Sciatic nerve (tissue), 2 donors: Measurements from ENCODE around the gene AACS. TPM values are rescaled to one million over a fixed set of nuclear protein-coding genes. Genes with fewer than 3 reads are reported as not detected.
"Not testable (repeated sequence)": the region's sequence is repeated elsewhere in the genome, so short reads cannot be mapped to it uniquely, and the experiment has no call there.

Source experiments
- ATAC-seq: fragments of 200-7000 bp; cut with Tn5 transposase; one replicate; pipeline ENCODE4 v1.9.1; 2020; ENCODE audit warnings: mild to moderate bottlenecking, moderate library complexity
- DNase-seq: peaks from one replicate; pipeline ENCODE4 v3.0.0-alpha.2; 2020; ENCODE audit warnings: low spot score
- intact Hi-C: fragments of 100-400 bp; cut with DNase I; formaldehyde crosslinking; loops from one replicate; pipeline ENCODE4 v1.14.2; 2022
- total RNA-seq: library from RNA; stranded (reverse); fragmentation: NEBNext Ultra II Directional; extraction: Animal tissue kit (Norgen Biotek cat#: 25700); gene quantifications from one replicate; pipeline ENCODE4 v1.2.1, GENCODE V29; 2021
- donor health status: DM: no; HTN: no; CAD: no.
- donor health status: DM: no; HTN: no; CAD: no.

The AACS gene
- total RNA-seq, 1 donor from 2014 or later: 19.6 TPM

DNA sequence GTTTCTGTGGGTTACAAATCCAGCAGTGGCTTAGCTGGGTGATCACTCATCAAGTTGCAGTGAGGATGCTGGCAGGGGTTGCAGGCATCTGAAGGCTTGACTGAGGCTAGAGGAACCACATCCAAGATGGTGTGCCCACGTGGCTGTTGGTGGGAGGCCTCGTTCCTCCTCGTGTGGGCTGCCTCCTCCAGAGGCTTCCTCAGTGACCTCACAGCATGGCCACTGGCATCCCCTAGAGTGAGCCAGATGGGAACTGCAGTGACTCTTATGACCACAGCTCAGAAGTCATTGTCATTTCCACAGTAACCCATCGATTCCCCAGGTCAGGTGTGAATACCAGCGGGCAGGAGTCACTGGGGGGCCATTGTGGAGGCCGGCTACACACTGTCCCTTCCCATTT is 17.8 kb downstream of the AACS start:
- intact Hi-C loops: no loop called here
- ATAC-seq: no peak

DNA sequence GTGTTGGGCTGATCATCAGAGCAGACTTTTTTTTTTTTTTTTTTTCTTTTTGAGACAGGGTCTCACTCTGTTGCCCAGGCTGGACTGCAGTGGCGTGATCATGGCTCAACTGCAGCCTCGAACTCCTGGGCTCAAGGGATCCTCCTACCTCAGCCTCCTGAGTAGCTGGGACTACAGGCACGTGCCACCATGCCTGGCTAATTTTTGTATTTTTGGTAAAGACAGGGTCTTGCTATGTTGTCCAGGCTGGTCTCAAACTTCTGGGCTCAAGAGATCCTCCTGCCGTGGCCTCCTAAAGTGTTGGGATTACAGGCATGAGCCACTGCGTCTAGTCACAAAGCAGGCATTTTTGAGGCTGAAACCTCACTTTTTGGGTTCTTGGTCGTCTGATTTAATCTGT is 23.0 kb downstream of the AACS start:
- intact Hi-C loops, DNase-seq, ATAC-seq: not testable (repeated sequence)

More for the DNA sequence above, 17.8 kb downstream of the AACS start:
- no peak for DNase-seq

DNA sequence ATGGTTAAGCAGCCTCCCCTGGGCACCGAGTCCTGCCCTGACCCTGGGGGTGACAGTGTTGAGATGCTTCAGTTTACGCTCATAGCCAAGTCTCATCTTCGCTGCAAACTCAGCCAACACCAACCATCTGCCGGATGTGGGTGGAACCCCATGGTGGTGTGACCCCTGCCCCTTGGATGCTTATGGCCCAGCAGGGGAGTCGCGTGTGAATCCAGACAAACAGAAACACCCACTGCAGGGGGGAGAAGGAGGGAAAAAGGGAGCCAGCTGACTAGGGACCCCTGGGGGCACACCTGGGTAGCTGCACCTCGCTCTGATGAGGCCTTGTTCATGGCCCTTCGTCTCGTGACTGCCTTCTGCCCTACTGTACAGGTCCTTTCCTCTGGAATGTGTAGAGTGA is 23.8 kb downstream of the AACS start:
- ATAC-seq: no peak
- intact Hi-C loops: no loop called here

DNA sequence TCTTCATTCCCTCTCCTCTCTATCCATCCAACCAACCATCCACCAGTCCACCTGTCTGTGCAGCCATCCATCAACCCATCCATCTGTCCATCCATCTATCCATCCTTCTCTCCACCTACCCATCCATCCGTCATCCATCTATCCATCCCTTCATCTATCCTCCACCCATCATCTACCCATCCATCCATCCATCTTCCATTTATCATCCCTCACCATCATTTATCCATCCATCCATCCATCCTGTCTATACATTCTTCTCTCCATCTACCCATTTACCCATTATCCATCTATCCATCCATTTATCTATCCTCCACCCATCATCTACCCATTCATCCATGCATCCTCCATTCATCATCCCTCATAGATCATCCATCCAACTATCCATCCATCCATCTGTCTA is 24.4 kb downstream of the AACS start:
- DNase-seq (no peak), ATAC-seq (no peak)
- intact Hi-C loops: no loop called here

More for the DNA sequence above, 23.8 kb downstream of the AACS start:
- DNase-seq: no peak

DNA sequence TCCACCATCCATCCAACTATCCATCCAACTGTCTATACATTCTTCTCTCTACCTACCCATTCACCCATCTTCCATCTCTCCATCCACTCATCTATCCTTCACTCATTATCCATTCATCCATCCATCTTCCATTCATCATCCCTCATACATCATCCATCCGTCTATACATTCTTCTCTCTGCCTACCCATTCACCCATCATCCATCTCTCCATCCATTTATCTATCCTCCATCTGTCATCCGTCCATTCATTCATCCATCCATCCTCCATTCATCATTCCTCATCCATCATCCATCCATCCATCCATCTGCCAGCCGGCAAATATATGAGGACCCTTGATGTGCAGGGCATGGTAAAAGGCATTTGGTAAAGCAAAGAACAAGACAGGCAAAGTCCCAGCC is 25.2 kb downstream of the AACS start:
- intact Hi-C loops: no loop called here
- DNase-seq: no peak
- ATAC-seq: no peak

DNA sequence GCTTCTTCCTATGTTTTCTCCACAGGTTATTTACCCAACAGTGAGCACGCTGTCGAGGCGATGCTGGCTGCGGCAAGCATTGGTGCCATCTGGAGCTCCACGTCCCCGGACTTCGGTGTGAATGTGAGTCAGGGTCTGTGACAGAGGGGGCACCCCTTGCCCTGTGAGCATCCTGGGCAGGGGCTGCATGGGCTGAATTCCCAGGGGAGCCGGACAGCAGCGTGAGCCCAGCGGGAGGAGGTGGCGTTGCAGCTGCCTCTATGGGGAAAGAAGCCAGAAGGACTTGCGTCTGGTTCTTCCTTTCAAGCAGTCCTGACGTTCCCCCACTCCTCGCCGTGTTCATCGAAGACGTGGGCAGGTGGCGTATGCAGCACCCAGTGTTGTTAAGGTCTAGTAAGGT is 26.2 kb downstream of the AACS start:
- intact Hi-C loops: no loop called here
- ATAC-seq: no peak

DNA sequence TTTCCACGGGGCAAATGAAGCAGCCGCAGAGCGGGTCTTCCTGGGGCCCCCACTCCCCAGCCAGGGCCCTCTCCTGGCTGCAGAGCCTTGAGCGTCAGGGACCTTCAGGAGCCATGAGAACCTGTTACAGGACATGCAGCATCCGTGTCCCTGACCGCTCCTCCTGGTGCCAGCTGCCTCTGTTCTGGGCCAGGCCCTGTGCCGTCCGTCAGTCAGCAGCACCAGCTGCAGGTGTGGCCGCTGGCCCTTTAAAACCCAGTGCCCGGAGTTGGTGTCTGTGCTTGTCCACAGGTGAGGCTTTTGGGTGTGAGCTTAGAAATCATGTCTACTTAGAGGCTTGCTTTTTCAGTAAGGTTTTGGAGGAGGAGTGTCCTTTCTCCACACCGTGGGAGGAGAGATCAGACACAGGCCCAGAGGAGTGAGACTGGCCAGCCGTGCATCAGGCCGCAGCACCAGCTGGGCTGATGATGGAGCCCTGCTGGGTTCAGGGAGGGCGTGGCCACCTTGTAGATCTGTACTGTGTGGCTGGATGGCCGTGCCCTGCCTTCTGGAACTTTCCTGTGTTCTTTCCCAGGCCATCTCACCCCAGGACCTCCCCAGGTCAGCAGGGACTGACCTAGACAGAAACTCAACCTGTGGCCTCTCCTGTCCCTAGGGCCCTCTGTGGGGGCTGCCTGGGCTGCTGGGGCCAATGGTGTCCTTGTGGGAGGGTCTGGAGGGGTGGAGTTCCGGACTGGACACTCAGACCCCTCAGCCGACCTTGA is 27.1 kb downstream of the AACS start:
- ATAC-seq (no peak), DNase-seq (no peak)
- intact Hi-C loops: no loop called here

More for the DNA sequence above, 26.2 kb downstream of the AACS start:
- DNase-seq: no peak

DNA sequence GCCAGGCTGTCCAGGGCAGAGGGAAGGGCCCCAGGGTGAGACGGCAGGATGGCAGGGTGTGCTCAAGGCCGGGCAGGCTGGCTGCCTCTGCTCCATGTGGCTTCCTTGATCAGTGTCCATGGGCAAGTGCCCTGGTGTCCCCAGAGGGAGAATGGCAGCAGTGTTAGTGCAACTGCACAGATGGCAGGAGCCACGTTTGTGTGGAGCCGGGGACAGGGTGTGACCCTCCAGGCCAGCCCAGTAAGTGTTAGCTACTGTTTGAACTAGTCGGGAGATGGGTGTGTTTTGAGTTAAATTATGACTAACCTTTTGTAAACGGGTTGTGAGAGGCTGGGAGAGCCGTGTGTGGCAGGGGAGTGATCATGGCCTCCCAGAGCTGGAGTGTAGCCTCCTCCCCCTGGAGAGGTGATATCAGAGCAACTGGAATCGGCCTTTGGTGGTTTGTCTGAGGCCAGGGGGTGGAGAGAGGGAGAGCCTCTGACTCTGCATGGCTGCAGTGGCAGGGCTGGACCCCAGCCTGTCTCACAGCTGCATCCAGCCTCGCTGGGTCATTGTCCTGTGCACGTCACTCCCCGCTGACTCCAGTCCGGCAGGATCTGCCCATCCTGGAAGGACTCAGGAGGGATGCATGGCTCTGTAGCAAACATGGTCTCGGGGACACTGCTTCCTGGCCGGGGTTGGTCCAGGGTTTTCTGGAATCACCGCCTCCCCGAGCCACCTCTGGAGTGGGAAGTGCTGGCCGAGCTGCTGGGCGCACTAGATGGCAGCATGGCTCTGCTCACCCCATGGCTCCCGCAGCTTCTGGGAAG is 27.8 kb downstream of the AACS start:
- DNase-seq (no peak), ATAC-seq (peak; percentile 32)
- intact Hi-C loops: no loop called here

DNA sequence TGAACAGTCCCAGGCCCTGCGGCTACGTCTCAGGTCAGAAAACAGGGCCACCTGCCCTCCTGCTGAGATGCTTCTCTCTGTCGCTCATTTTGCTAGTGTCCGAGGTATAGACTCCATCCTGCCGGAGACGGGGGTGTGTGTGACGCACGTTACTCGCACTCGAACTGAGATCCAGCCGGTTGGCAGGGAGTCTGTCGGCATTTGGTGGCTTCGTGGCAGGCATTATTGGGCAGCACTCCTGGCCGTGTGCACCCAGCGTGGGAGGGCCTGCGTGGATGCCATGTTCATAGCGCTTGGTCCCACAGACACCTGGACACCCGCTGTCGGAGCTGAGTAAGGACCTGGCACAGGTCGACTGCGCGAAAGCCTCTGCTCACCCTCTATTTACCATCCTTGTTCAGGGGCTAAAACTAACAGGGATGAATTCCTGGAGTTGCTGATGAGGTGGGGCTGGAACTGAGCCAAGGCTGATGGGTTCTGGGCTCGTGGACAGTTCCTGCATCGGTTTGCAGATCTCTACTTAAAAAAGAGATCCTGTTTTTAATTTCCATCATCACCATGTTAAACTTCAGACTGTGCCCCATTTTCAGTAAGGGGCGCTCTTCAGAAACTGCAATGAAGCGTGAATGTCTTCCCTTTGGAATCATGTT is 28.6 kb downstream of the AACS start:
- intact Hi-C loops: no loop called here
- no peak for DNase-seq
- no peak for ATAC-seq

DNA sequence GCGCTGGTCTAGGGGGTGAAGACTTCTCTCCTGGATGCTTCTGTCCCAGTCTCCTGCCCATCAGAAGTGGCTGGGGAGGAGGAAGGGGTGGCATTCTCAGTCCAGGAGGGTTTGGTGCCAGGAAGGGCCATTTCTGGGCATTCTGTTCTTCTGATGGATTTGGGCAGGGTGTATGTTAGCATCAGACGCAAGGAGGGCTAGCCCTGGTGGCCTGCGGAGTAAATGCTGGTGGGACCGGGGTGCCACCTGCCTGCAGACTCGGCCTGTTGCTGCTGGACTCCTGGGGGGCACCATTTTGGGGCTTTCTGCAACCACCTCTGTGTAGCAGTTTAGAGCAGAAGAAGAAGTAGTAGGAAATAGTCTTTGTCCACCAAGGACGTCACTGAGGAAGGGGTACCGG is 31.7 kb downstream of the AACS start:
- intact Hi-C loops: no loop called here
- no peak for ATAC-seq
- no peak for DNase-seq

DNA sequence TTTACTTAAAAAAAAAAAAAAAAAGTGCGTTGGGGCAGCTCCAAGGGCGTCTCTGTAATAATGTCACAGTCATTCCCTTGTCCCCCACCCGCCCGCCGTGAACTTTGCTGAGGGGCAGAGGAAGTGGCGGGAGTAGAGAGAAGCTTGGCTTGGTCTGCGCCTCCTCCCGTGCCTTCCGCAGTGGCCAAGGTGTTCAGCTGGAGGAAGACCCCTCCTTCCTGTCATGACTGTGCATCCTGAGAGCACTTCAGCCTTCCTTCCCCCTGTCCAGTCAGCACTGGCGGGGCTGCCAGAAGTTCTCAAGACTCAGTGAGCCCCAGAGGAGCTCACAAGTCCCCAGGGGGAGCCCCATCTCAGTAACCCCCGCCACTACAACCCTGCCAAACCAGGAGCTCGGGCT is 32.2 kb downstream of the AACS start:
- no peak for DNase-seq
- intact Hi-C loops: no loop called here
- no peak for ATAC-seq

DNA sequence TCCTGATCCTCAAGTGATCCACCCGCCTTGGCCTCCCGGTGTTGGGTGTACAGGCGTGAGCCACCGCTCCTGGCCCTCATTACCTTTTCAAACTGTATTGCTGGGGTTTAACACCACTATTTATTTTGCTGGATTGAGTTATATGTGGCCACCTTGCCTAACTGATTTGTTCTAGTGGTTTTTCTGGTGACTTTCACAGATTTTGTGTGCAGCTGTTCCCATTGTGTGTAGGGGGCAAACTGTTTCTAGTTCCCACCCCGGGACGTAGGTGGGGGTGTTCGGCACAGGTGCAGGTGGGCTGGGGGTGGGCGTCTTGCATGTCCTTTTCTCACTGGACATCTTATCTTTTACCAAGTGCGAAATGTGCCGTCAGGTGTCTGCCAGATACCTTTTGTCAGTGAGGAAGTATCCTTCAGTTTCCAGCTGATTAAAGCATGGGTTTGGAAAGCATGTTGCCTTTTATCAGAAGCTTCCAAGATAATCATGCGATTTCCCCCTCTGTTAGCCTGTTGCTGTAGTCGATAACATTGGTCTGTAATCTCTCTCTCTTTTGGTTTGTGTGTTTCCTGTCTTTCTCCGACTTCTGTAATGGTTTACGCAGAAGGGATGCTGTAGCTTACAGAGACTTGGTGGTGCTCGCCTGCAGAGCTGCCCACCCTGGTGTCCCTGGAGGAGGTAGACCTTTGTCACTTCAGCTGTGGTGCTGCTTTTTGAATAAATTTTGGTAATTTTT is 33.6 kb downstream of the AACS start:
- ATAC-seq (no peak), DNase-seq (no peak)
- intact Hi-C loops: no loop called here

DNA sequence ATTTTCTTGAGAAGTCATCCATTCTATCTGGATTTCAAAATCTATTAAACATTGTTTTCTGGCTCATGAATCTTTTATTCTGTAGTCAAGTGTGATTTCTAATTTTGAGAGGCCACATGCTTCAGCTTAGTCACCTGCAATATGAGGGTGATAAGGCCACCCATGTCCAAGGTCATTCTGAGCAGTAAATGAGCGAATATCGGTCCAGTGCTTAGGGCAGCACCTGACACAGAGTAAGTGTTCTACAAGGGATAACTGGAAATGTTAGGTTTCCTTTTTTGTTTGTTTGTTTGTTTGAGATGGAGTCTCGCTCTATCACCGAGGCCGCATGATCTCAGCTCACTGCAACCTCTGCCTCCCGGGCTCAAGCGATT is 34.2 kb downstream of the AACS start:
- ATAC-seq (no peak), DNase-seq (no peak)
- intact Hi-C loops: no loop called here

DNA sequence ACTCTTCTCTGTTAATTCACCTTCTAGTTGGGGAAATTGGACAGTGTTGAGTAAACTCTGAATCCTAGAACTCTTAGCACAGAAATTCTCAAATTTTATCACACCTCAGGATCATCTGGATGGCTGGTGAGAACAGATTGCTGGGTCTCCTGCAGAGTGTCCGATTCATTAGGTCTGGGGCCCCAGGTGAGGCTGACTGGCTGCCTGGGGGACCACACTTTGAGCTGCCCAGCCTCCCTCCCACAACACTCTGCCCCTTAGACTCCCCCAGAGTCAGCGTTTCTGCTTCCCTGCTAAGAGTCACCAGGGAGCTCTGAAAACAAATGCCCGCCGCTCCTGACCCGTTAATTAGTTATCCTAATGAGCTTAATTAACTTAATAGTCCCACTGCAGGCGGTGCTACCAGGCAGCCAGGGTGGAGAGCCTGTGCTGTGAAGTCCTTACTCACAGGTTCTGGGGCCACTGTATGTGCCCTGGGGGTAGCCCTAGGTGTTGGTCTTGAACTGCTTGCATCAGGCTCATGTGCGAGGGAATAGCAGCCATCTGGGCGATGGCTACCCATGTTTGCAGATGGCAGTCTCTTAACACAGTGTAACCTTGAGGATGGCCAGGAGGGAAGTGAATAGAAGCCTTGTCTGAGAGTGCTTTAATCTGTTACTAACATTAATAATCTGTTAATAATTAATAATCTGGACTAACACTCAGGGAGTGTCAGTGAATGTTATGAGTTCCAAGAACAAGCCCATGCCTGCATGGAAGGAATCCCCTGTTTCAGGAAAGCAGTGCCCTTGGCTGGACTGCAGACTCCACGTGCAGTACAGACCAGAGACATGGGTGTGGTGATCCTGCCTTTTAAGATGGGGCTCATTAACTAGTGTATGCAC is 35.6 kb downstream of the AACS start:
- no peak for ATAC-seq
- intact Hi-C loops: no loop called here

DNA sequence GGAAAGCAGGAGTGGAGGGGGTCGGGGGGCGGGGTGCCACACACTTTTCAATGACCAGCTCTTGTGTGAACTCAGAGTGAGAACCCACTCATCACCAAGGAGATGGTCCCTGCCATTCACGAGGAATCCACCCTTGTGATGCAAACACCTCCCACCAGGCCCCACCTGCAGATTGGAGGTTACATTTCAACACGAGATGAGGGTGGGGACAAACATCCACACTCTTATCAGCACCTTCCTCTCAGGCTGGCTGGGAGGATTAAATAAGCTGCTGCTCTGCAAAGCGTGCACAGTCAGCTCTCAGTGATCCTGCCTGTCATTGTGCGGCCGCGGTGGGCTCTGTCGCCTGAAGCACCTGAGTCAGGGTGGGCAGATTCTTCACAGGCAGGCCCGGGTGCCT is 39.7 kb downstream of the AACS start:
- ATAC-seq: no peak
- intact Hi-C loops: loop anchor here (5.0 kb wide), 1 partner anchor 1877 kb away; no protein-coding TSS in a partner anchor
- DNase-seq: no peak

More for the DNA sequence above, 35.6 kb downstream of the AACS start:
- no peak for DNase-seq

DNA sequence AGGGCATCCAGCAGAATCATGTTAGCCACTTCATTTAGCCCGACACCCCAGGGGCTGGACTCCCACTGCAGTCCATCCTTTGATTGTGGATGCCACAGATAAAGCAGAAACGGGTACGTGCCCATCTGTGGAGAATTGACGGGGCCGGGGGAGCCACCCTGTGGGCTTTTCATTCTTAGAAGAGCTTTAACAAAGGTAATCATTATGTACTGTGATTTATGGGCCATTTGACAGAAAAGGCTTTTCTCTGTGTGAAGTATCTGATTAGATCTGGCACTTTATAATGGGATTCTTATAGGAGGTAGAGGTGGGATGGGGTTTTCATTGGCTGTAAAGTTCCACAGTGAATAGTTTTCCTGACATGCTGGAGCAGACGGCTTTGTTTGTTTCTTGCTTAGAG is 40.4 kb downstream of the AACS start:
- ATAC-seq (no peak), DNase-seq (no peak)
- intact Hi-C loops: loop anchor here (5.0 kb wide), 1 partner anchor 1877 kb away; no protein-coding TSS in a partner anchor

DNA sequence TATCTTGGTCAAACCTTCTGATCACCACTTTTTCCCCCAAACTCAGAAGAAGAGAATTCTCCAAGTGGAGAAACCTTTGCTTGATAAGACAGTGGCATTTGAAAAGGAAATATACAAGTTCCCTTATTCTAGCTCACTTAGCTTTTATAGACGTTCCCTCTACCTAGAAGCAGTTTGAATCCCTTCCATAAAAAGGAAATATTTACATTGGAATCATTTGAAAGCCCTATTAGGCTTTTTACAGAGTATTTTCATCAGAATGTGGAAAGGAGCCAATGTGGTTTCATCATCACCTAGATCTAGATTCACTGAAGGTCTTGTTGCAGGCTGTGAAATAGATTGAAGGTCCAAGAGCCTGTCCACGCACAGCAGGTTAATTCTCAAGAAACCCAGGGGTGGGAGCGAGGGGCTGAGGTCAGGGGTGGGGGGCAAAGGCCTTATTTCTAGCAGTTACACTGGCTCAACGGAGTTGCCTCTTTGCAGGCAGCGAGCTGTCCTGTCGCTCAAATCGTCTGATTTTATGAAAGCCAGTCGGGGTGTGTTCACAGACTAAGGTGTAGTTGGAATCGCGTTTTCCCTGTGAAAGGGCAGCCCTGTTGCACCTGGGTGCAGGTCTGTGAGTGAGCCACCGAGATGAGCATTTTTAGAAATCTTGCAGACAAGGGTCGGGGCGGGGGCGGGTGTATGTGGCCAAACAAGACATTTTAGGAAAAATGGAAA is 45.6 kb downstream of the AACS start:
- ATAC-seq (no peak), DNase-seq (no peak)

DNA sequence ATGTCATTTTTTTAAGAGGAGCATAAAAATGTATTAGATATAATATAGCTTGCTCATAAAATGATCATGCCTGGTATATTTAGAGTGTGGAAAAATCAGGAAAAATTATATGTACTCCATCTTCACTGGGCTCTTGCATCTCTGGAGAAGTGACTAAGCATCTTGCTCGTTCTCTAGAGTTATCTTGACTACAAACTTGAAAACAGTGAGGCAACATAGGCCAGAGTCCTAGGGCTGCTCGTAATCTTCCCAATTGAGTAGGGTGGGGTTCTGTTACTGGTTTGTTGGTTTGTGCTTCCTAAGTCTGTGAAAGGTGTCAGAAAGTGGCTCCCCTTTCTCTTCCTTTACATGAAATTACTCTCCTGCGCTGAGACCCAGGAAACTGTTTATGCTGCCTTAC is 46.2 kb downstream of the AACS start:
- ATAC-seq: no peak
- intact Hi-C loops: no loop called here
- no peak for DNase-seq

More for the DNA sequence above, 45.6 kb downstream of the AACS start:
- intact Hi-C loops: no loop called here
